ENCODE results near the gene DLG2.

- no peak for TF ChIP-seq CTCF (IDR thresholded peaks at IDR 0.05)
- TF ChIP-seq POLR2AphosphoS5 (IDR thresholded peaks at IDR 0.05): no peak
- TF ChIP-seq EP300 (IDR thresholded peaks at IDR 0.05): no peak
- TF ChIP-seq POLR2A (IDR thresholded peaks at IDR 0.05): no peak
Observed at GRCh38 chr11:84438565-84438964, 1188.6 kb downstream of the DLG2 start.

Data from sigmoid colon (tissue), 4 donors.